ENCODE results near the gene PGLYRP4.

Gene PGLYRP4

GRCh38 chr1:153354515-153355193 lies 6.0 kb upstream of the PGLYRP4 start:
- TF ChIP-seq ZNF70 (CRISPR knock-in tag; IDR thresholded peaks at IDR 0.05) = no peak
- no peak for TF ChIP-seq ARNTL (CRISPR knock-in tag; IDR thresholded peaks at IDR 0.05; ENCODE audit: borderline replicate concordance, low read depth)

GRCh38 chr1:153353226-153353947 lies 4.7 kb upstream of the PGLYRP4 start:
- ATAC-seq = peak; percentile 67
- TF ChIP-seq CSRNP3 (CRISPR knock-in tag; IDR thresholded peaks at IDR 0.05) (no peak), SNAI2 (CRISPR knock-in tag; IDR thresholded peaks at IDR 0.05) (no peak), PPARA (CRISPR knock-in tag; IDR thresholded peaks at IDR 0.05; ENCODE audit: borderline replicate concordance) (no peak), BACH2 (CRISPR knock-in tag; IDR thresholded peaks at IDR 0.05; ENCODE audit: borderline replicate concordance) (no peak), GLIS3 (CRISPR knock-in tag; IDR thresholded peaks at IDR 0.05) (no peak), CREB5 (CRISPR knock-in tag; IDR thresholded peaks at IDR 0.05; ENCODE audit: low read depth) (no peak), ARNTL (CRISPR knock-in tag; IDR thresholded peaks at IDR 0.05; ENCODE audit: borderline replicate concordance, low read depth) (no peak), OSR1 (CRISPR knock-in tag; IDR thresholded peaks at IDR 0.05) (no peak), ZFP3 (CRISPR knock-in tag; IDR thresholded peaks at IDR 0.05) (no peak), ZFP30 (CRISPR knock-in tag; IDR thresholded peaks at IDR 0.05) (no peak), ZNF565 (CRISPR knock-in tag; conservative IDR thresholded peaks at IDR 0.05; ENCODE audit: low read depth) (no peak), ESRRG (CRISPR knock-in tag; IDR thresholded peaks at IDR 0.05) (no peak)

More at GRCh38 chr1:153354515-153355193, 6.0 kb upstream of the PGLYRP4 start:
- no peak for ATAC-seq

GRCh38 chr1:153352523-153352922 lies 3.9 kb upstream of the PGLYRP4 start:
- ATAC-seq = peak; percentile 86
- TF ChIP-seq PATZ1 (CRISPR knock-in tag; IDR thresholded peaks at IDR 0.05; ENCODE audit: borderline replicate concordance) (no peak), TCF4 (CRISPR knock-in tag; IDR thresholded peaks at IDR 0.05; ENCODE audit: borderline replicate concordance) (no peak), ISL1 (CRISPR knock-in tag; IDR thresholded peaks at IDR 0.05) (no peak), ZC3H10 (CRISPR knock-in tag; IDR thresholded peaks at IDR 0.05) (no peak), OSR1 (CRISPR knock-in tag; IDR thresholded peaks at IDR 0.05) (no peak), ZNF70 (CRISPR knock-in tag; IDR thresholded peaks at IDR 0.05) (no peak), ESRRG (CRISPR knock-in tag; IDR thresholded peaks at IDR 0.05) (no peak), SNAI2 (CRISPR knock-in tag; IDR thresholded peaks at IDR 0.05) (no peak), CREB5 (CRISPR knock-in tag; IDR thresholded peaks at IDR 0.05; ENCODE audit: low read depth) (no peak), RARB (CRISPR knock-in tag; IDR thresholded peaks at IDR 0.05) (no peak), ARNTL (CRISPR knock-in tag; IDR thresholded peaks at IDR 0.05; ENCODE audit: borderline replicate concordance, low read depth) (no peak), CSDC2 (CRISPR knock-in tag; IDR thresholded peaks at IDR 0.05) (no peak), ZFP3 (CRISPR knock-in tag; IDR thresholded peaks at IDR 0.05) (no peak)

GRCh38 chr1:153350321-153350957 lies 1.8 kb upstream of the PGLYRP4 start:
- no peak for ATAC-seq
- no peak for TF ChIP-seq ZFP3 (CRISPR knock-in tag; IDR thresholded peaks at IDR 0.05)
- no peak for TF ChIP-seq ZNF8 (CRISPR knock-in tag; IDR thresholded peaks at IDR 0.05)
- TF ChIP-seq ZC3H10 (CRISPR knock-in tag; IDR thresholded peaks at IDR 0.05) = no peak
- TF ChIP-seq CREB5 (CRISPR knock-in tag; IDR thresholded peaks at IDR 0.05; ENCODE audit: low read depth) = no peak
- no peak for TF ChIP-seq ZFP30 (CRISPR knock-in tag; IDR thresholded peaks at IDR 0.05)
- TF ChIP-seq CSDC2 (CRISPR knock-in tag; IDR thresholded peaks at IDR 0.05) = no peak
- no peak for TF ChIP-seq ESRRG (CRISPR knock-in tag; IDR thresholded peaks at IDR 0.05)
- no peak for TF ChIP-seq ZNF565 (CRISPR knock-in tag; conservative IDR thresholded peaks at IDR 0.05; ENCODE audit: low read depth)
- no peak for TF ChIP-seq TOX (CRISPR knock-in tag; IDR thresholded peaks at IDR 0.05; ENCODE audit: borderline replicate concordance)
- TF ChIP-seq SNAI2 (CRISPR knock-in tag; IDR thresholded peaks at IDR 0.05) = no peak
- no peak for TF ChIP-seq TSHZ2 (CRISPR knock-in tag; IDR thresholded peaks at IDR 0.05)
- TF ChIP-seq OSR1 (CRISPR knock-in tag; IDR thresholded peaks at IDR 0.05) = no peak
- TF ChIP-seq GLIS3 (CRISPR knock-in tag; IDR thresholded peaks at IDR 0.05) = no peak
- TF ChIP-seq ISL1 (CRISPR knock-in tag; IDR thresholded peaks at IDR 0.05) = no peak
- TF ChIP-seq TCF4 (CRISPR knock-in tag; IDR thresholded peaks at IDR 0.05; ENCODE audit: borderline replicate concordance) = no peak
- no peak for TF ChIP-seq PPARA (CRISPR knock-in tag; IDR thresholded peaks at IDR 0.05; ENCODE audit: borderline replicate concordance)
- no peak for TF ChIP-seq BACH2 (CRISPR knock-in tag; IDR thresholded peaks at IDR 0.05; ENCODE audit: borderline replicate concordance)
- TF ChIP-seq RARB (CRISPR knock-in tag; IDR thresholded peaks at IDR 0.05) = no peak

Data from SK-N-SH treated with all-trans-retinoic acid at 6 μM for 48 hours (cell line).